ENCODE measurements around the gene BTF3L4.

Gene BTF3L4

DNA sequence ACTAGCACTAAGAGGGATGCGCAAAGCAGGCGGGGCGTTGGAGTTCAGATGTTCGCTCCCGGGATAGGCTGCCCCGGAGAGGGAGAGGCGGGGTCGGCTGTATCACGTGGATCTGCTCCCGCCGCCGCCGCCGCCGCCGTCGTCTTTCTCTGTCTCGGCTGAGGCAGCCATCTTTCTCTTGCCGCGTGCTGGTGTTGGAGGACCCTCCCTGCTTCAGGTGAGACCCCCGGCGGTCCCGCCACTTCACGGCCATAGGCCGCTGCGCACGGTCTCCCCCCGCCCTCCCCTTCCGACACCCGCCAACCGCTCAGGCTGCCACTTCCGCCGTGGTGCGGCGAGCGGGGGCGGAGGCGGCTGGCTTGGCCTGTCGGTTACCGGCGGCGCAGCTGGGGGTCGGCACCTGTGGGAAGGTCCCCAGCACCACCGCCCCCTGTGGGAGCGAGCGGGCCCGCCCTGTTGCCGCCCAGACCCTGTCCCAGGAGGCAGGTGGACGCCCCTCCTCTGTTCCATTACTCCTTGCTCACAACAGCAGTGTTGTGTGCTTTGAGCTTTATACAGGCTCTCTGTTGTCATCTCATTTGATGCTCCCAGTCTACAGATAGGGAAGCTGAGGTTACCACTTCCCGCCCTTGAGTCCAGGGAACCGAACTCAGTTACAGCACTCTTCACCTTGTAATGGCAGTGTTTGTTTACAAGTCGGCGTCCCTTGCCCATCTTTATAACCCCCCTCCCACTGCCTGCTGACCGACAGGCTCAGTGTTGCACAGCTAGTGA is at the start of gene BTF3L4:
Gene BTF3L4, plus strand, starts transcription at position 133 of the 774 bp plus-strand sequence. CDS start 3,553 bp downstream, outside the sequence.
- no peaks in the 10 kb centered on the region for H3K9me3 ChIP-seq (ENCODE audit: low read length)
- H3K4me1 ChIP-seq (ENCODE audit: insufficient read depth, low read length, severe bottlenecking): peaks cover 40% of the 10 kb centered on the region
- H2AFZ ChIP-seq (ENCODE audit: low read length): peak within 1 kb of the TSS; percentile 69; the same call in 1 of the 2 replicates
- no peaks in the 10 kb centered on the region for H3K27me3 ChIP-seq (ENCODE audit: insufficient read depth, low read length)
- H3K79me2 ChIP-seq (ENCODE audit: insufficient read depth, low read length): peaks cover 47% of the 10 kb centered on the region
- H3K27ac ChIP-seq (ENCODE audit: low read depth, low read length, poor library complexity, severe bottlenecking): peak within 1 kb of the TSS; percentile 72
- no peaks in the 10 kb centered on the region for H4K20me1 ChIP-seq (ENCODE audit: insufficient read depth, low read length)
- peak within 1 kb of the TSS; percentile 95 for H3K9ac ChIP-seq (ENCODE audit: low read length)
- no peaks in the 10 kb centered on the region for H3K9me2 ChIP-seq (ENCODE audit: low read depth, low read length)
- peaks cover 31% of the 10 kb centered on the region for H3K36me3 ChIP-seq (ENCODE audit: insufficient read depth, low read length)
- H3K4me3 ChIP-seq (ENCODE audit: low read depth, low read length, poor library complexity, severe bottlenecking): peak within 1 kb of the TSS; percentile 91
- peak within 1 kb of the TSS; percentile 87 for H3K4me2 ChIP-seq (ENCODE audit: low read length)
- TF ChIP-seq, protein P1, sequence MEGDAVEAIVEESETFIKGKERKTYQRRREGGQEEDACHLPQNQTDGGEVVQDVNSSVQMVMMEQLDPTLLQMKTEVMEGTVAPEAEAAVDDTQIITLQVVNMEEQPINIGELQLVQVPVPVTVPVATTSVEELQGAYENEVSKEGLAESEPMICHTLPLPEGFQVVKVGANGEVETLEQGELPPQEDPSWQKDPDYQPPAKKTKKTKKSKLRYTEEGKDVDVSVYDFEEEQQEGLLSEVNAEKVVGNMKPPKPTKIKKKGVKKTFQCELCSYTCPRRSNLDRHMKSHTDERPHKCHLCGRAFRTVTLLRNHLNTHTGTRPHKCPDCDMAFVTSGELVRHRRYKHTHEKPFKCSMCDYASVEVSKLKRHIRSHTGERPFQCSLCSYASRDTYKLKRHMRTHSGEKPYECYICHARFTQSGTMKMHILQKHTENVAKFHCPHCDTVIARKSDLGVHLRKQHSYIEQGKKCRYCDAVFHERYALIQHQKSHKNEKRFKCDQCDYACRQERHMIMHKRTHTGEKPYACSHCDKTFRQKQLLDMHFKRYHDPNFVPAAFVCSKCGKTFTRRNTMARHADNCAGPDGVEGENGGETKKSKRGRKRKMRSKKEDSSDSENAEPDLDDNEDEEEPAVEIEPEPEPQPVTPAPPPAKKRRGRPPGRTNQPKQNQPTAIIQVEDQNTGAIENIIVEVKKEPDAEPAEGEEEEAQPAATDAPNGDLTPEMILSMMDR (IDR thresholded peaks at IDR 0.05; ENCODE audit: low read length): no peak
- TF ChIP-seq EZH2 (IDR thresholded peaks at IDR 0.05; ENCODE audit: borderline replicate concordance, low read length): no peak
- H3F3A ChIP-seq (ENCODE audit: insufficient read depth, low read length): no peaks in the 10 kb centered on the region

DNA sequence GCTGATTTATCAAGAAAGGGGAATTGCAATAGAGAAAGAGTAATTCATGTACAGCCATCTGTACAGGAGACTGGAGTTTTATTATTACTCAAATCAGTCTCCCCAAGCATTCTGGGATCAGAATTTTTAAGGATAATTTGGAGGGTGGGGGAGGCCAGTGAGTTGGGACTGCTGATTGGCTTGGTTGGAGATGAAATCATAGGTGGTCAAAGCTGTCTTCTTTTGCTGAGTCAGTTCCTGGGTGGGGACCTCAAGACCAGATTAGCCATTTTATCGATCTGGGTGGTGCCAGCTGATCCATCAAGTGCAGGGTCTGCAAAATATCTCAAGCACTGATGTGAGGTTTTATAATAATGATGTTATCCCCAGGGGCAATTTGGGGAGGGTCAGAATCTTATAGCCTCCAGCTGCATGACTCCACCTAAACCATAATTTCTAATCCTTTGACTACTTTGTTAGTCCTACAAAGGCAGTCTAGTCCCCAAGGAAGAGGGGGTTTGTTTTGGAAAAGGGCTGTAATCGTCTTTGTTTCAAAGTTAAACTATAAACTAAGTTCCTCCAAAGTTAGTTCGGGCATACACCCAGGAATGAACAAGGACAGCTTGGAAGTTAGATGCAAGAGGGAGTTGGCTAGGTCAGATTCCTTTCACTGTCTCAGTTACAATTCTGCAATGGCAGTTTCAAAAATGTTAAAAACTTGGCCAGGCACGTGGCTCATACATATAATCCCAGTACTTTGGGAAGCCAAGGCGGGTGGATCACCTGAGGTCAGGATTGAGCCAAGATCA is 48.7 kb upstream of the BTF3L4 start:
- TF ChIP-seq, protein P1 (IDR thresholded peaks at IDR 0.05; ENCODE audit: low read length): no peak
- no peak for TF ChIP-seq EZH2 (IDR thresholded peaks at IDR 0.05; ENCODE audit: borderline replicate concordance, low read length)
- Histone ChIP-seq H4K20me1 (ENCODE audit: insufficient read depth, low read length) (no peaks in the 10 kb centered on the region), H3K4me1 (ENCODE audit: insufficient read depth, low read length, severe bottlenecking) (no peaks in the 10 kb centered on the region), H3F3A (ENCODE audit: insufficient read depth, low read length) (no peaks in the 10 kb centered on the region), H3K27me3 (ENCODE audit: insufficient read depth, low read length) (no peaks in the 10 kb centered on the region), H3K36me3 (ENCODE audit: insufficient read depth, low read length) (no peaks in the 10 kb centered on the region), H3K4me2 (ENCODE audit: low read length) (no peak overlapping the region), H2AFZ (ENCODE audit: low read length) (no peak overlapping the region), H3K79me2 (ENCODE audit: insufficient read depth, low read length) (no peaks in the 10 kb centered on the region), H3K9me2 (ENCODE audit: low read depth, low read length) (no peaks in the 10 kb centered on the region), H3K27ac (ENCODE audit: low read depth, low read length, poor library complexity, severe bottlenecking) (no peak overlapping the region), H3K4me3 (ENCODE audit: low read depth, low read length, poor library complexity, severe bottlenecking) (no peak overlapping the region), H3K9me3 (ENCODE audit: low read length) (no peaks in the 10 kb centered on the region), H3K9ac (ENCODE audit: low read length) (no peak overlapping the region)

DNA sequence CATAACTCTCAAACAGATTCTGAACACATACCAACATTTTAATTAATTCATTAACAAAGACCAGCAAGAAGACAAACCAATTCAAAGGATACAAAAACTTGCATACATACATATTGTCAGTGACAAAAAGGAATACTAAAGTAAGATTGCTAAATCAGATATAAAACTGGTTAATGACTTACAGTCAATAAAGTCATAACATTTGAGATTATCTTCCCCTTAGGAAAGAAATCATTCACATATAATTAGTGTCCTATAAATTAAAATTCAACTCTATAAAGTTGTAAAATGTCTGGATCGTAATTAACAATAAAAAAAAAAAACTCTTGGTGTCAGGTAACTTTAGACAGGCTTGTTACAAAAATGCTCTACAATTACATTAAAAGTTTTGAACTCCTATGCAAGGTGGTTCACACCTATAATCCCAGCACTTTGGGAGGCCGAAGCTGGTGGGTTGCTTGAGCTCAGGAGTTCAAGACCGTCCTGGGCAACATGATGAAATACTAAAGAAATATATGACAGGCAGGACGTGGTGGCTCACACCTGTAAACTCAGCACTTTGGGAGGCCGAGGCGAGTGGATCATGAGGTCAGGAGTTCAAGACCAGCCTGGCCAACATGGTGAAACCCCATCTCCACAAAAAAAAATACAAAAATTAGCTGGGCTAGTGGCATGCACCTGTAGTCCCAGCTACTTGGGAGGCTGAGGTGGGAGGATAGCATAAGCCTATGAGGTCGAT is 47.9 kb upstream of the BTF3L4 start:
- no peak overlapping the region for H3K4me3 ChIP-seq (ENCODE audit: low read depth, low read length, poor library complexity, severe bottlenecking)
- TF ChIP-seq, protein P1 (IDR thresholded peaks at IDR 0.05; ENCODE audit: low read length): no peak
- TF ChIP-seq EZH2 (IDR thresholded peaks at IDR 0.05; ENCODE audit: borderline replicate concordance, low read length): no peak
- H3K9me2 ChIP-seq (ENCODE audit: low read depth, low read length): no peaks in the 10 kb centered on the region
- H3K4me2 ChIP-seq (ENCODE audit: low read length): no peak overlapping the region
- H3K9me3 ChIP-seq (ENCODE audit: low read length): no peaks in the 10 kb centered on the region
- H2AFZ ChIP-seq (ENCODE audit: low read length): no peak overlapping the region
- H4K20me1 ChIP-seq (ENCODE audit: insufficient read depth, low read length): no peaks in the 10 kb centered on the region
- H3F3A ChIP-seq (ENCODE audit: insufficient read depth, low read length): no peaks in the 10 kb centered on the region
- H3K36me3 ChIP-seq (ENCODE audit: insufficient read depth, low read length): no peaks in the 10 kb centered on the region
- no peak overlapping the region for H3K9ac ChIP-seq (ENCODE audit: low read length)
- no peaks in the 10 kb centered on the region for H3K4me1 ChIP-seq (ENCODE audit: insufficient read depth, low read length, severe bottlenecking)
- H3K79me2 ChIP-seq (ENCODE audit: insufficient read depth, low read length): no peaks in the 10 kb centered on the region
- H3K27ac ChIP-seq (ENCODE audit: low read depth, low read length, poor library complexity, severe bottlenecking): no peak overlapping the region
- no peaks in the 10 kb centered on the region for H3K27me3 ChIP-seq (ENCODE audit: insufficient read depth, low read length)
